ENCODE measurements around the gene PIH1D1.

The PIH1D1 gene

DNA sequence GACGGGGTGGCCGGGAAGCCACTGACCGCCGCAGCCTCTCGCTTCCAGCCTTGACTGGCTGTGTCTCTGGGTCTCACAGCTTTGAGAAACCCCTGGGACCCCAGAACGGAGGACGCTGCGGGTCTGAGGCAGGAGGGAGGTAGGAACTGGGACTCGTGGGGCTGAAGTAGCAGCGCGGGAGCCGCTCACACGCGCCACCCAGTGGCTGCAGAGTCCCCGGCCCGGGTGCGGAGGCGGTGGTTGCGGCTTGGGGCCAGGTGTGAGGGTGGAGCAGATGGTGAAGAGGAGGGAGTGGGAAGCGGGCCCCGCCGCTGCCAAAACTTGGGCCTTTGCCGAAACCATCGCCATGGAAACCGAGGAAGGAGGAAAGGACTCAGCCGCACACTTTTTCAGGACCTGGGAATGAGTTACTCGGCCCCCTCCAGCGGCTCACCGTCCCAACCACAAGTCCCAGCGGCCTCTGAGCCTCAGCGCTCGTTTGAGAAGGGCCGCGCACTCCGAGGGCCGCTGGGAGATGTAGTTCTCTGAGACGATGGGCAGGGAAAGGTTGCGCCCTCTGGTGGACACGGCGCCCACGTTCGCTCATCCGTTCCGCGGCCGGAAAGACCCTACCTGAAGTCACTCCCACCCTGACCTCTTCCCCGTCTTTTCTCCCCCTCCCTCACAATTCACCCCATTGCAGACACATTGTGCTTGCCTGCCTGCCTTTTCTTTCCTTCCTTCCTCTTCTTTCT lies 8.1 kb downstream of the PIH1D1 start:
- Histone ChIP-seq H3K27ac (replicated peaks; ENCODE audit: low read length) (peak overlapping the region; percentile 82), H3K9me3 (replicated peaks in 1 of 2; ENCODE audit: control insufficient read depth in 2 of 2, insufficient read depth in 1 of 2, low read depth in 1 of 2, low read length in 2 of 2) (no peaks in the 10 kb centered on the region), H3K4me2 (ENCODE audit: insufficient read depth, low read length, poor library complexity, severe bottlenecking) (peak overlapping the region; percentile 100), H3K4me3 (ENCODE audit: low read length in 2 of 2) (peak overlapping the region; percentile 47 to 84), H3K18ac (ENCODE audit: low read length) (peak overlapping the region; percentile 95), H2BK12ac (ENCODE audit: low read length) (peak overlapping the region; percentile 90), H3K27me3 (ENCODE audit: control insufficient read depth in 3 of 3, insufficient read depth in 3 of 3, low read depth in 1 of 3, low read length in 3 of 3) (peaks cover 8 to 38% (median 38%) of the 10 kb centered on the region in 3 experiments), H4K8ac (ENCODE audit: low read depth, low read length) (no peak overlapping the region), H2BK120ac (ENCODE audit: low read depth, low read length) (no peak overlapping the region), H3K36me3 (replicated peaks in 1 of 2; ENCODE audit: control insufficient read depth in 2 of 2, insufficient read depth in 2 of 2, low read length in 2 of 2) (peaks cover 18 to 22% of the 10 kb centered on the region in 2 donors), H3K9ac (ENCODE audit: low read depth, low read length, poor library complexity) (peak overlapping the region; percentile 92), H2AFZ (ENCODE audit: low read length) (peak overlapping the region; percentile 99), H4K91ac (ENCODE audit: low read depth, low read length, poor library complexity) (no peak overlapping the region), H3K4ac (ENCODE audit: low read length) (peak overlapping the region; percentile 98), H3K79me1 (ENCODE audit: low read depth, low read length) (peaks cover 8% of the 10 kb centered on the region), H3K4me1 (ENCODE audit: control insufficient read depth in 2 of 2, insufficient read depth in 1 of 2, low read depth in 1 of 2, low read length in 2 of 2) (peaks cover 0 to 12% of the 10 kb centered on the region in 2 donors), H2BK5ac (ENCODE audit: low read length) (peak overlapping the region; percentile 75), H2BK15ac (ENCODE audit: low read length) (peak overlapping the region; percentile 94), H3K14ac (ENCODE audit: low read length) (no peak overlapping the region), H3K23ac (ENCODE audit: low read depth, low read length, poor library complexity) (peak overlapping the region; percentile 80), H2AK5ac (ENCODE audit: low read depth, low read length) (no peak overlapping the region)
- peak; percentile 96 for DNase-seq (ENCODE audit: low spot score)
- no CpG with 5 or more reads among the region's 47 CpGs for WGBS, 2 donors (ENCODE audit: extremely low coverage in 2 of 2, insufficient read length in 2 of 2, insufficient replicate concordance in 1 of 2)

DNA sequence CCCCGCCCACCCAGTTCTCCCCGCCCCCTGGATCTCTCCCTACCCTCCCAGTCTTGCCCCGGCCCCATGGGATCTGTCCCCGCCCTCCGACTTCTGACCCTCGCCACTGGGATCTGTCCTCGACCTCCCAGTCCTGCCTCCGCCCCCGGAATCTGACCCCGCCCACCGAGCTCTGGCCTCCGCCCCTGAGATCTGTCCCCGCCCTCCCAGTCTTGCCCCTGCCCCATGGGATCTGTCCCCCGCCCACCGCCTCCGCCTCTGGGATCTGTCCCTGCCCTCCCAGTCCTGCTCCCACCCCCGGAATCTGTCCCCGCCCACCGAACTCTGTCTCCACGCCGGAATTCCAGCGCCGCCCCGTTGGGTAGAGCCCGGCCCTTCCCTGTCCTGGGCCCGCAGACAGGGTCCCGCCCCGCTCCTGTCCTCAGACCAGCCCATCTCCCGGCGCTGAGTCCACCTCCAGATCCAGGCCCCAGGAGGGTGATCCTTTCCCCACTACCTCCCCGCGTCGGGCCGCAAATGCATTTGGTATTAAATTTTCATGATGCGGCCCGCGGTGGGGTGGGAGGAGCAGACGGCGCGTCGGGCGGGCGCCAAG lies 8.7 kb downstream of the PIH1D1 start:
- peak overlapping the region; percentile 99 for H2AFZ ChIP-seq (ENCODE audit: low read length)
- H3K4ac ChIP-seq (ENCODE audit: low read length) = peak overlapping the region; percentile 98
- H2BK120ac ChIP-seq (ENCODE audit: low read depth, low read length) = no peak overlapping the region
- peak overlapping the region; percentile 90 for H2BK12ac ChIP-seq (ENCODE audit: low read length)
- peak overlapping the region; percentile 75 for H2BK5ac ChIP-seq (ENCODE audit: low read length)
- peak; percentile 92 for DNase-seq (ENCODE audit: low spot score)
- peaks cover 12 to 15% of the 10 kb centered on the region in 2 donors for H3K36me3 ChIP-seq (replicated peaks in 1 of 2; ENCODE audit: control insufficient read depth in 2 of 2, insufficient read depth in 2 of 2, low read length in 2 of 2)
- H2AK5ac ChIP-seq (ENCODE audit: low read depth, low read length) = no peak overlapping the region
- H3K4me2 ChIP-seq (ENCODE audit: insufficient read depth, low read length, poor library complexity, severe bottlenecking) = peak overlapping the region; percentile 100
- H3K27ac ChIP-seq (replicated peaks; ENCODE audit: low read length) = peak overlapping the region; percentile 82
- H4K91ac ChIP-seq (ENCODE audit: low read depth, low read length, poor library complexity) = no peak overlapping the region
- peak overlapping the region; percentile 92 for H3K9ac ChIP-seq (ENCODE audit: low read depth, low read length, poor library complexity)
- H3K14ac ChIP-seq (ENCODE audit: low read length) = peak overlapping the region; percentile 8
- peak overlapping the region; percentile 80 for H3K23ac ChIP-seq (ENCODE audit: low read depth, low read length, poor library complexity)
- peaks cover 8 to 45% (median 45%) of the 10 kb centered on the region in 3 experiments for H3K27me3 ChIP-seq (ENCODE audit: control insufficient read depth in 3 of 3, insufficient read depth in 3 of 3, low read depth in 1 of 3, low read length in 3 of 3)
- WGBS, 2 donors (ENCODE audit: extremely low coverage in 2 of 2, insufficient read length in 2 of 2, insufficient replicate concordance in 1 of 2) = no CpG with 5 or more reads among the region's 43 CpGs
- peak overlapping the region; percentile 47 to 84 for H3K4me3 ChIP-seq (ENCODE audit: low read length in 2 of 2)
- H2BK15ac ChIP-seq (ENCODE audit: low read length) = peak overlapping the region; percentile 94
- peak overlapping the region; percentile 95 for H3K18ac ChIP-seq (ENCODE audit: low read length)
- H3K79me1 ChIP-seq (ENCODE audit: low read depth, low read length) = peaks cover 4% of the 10 kb centered on the region
- peaks cover 0 to 10% of the 10 kb centered on the region in 2 donors for H3K4me1 ChIP-seq (ENCODE audit: control insufficient read depth in 2 of 2, insufficient read depth in 1 of 2, low read depth in 1 of 2, low read length in 2 of 2)
- no peak overlapping the region for H4K8ac ChIP-seq (ENCODE audit: low read depth, low read length)
- H3K9me3 ChIP-seq (replicated peaks in 1 of 2; ENCODE audit: control insufficient read depth in 2 of 2, insufficient read depth in 1 of 2, low read depth in 1 of 2, low read length in 2 of 2) = no peaks in the 10 kb centered on the region

DNA sequence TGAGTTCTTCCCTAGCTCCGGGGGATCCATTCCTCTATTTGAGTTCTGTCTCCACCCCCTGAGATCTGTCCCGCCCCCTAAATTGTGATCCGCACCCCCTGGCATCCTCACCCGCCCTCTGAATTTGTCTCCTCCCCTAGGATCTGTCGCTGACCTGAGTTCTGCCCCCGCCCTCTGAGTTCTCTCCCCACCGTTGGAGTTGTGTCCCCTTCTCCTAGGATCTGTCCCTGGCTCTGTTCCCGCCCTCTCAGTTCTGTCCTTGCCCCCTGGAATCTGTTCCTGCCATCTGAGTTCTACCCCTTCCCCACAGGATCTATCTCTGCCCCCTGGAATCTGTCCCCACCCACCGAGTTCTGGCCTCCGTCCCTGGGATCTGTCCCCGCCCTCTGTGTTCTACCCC lies 9.3 kb downstream of the PIH1D1 start:
- no CpG with 5 or more reads among the region's 11 CpGs for WGBS, 2 donors (ENCODE audit: extremely low coverage in 2 of 2, insufficient read length in 2 of 2, insufficient replicate concordance in 1 of 2)

DNA sequence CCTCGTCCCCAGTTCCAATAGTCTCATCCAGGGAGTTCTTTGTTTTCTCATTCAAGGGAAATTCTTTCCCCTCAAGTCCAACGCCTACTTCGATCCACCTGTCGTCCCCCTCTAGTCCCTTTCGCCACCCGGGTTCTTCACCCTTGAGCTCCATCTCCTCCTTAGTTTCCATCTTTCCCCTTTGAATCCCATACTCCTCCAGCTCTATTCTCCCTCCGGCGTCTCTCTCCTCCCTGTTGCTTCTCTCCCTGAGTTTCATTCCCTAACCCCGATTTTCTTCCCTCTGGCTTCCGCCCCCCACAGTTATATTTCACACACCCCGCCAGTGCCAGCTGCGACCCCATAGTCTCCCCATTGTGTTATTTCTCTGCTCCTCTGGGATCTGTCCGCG lies 9.7 kb downstream of the PIH1D1 start:
- Histone ChIP-seq H3K4me2 (ENCODE audit: insufficient read depth, low read length, poor library complexity, severe bottlenecking) (peak overlapping the region; percentile 53), H3K9ac (ENCODE audit: low read depth, low read length, poor library complexity) (no peak overlapping the region), H2BK120ac (ENCODE audit: low read depth, low read length) (no peak overlapping the region), H4K91ac (ENCODE audit: low read depth, low read length, poor library complexity) (no peak overlapping the region), H2BK5ac (ENCODE audit: low read length) (no peak overlapping the region), H2AFZ (ENCODE audit: low read length) (peak overlapping the region; percentile 99), H2BK12ac (ENCODE audit: low read length) (no peak overlapping the region), H3K23ac (ENCODE audit: low read depth, low read length, poor library complexity) (no peak overlapping the region), H2BK15ac (ENCODE audit: low read length) (no peak overlapping the region), H2AK5ac (ENCODE audit: low read depth, low read length) (no peak overlapping the region), H4K8ac (ENCODE audit: low read depth, low read length) (no peak overlapping the region), H3K14ac (ENCODE audit: low read length) (no peak overlapping the region), H3K27me3 (ENCODE audit: control insufficient read depth in 3 of 3, insufficient read depth in 3 of 3, low read depth in 1 of 3, low read length in 3 of 3) (peaks cover 11 to 54% (median 54%) of the 10 kb centered on the region in 3 experiments), H3K4me3 (ENCODE audit: low read length in 2 of 2) (no peak overlapping the region), H3K18ac (ENCODE audit: low read length) (no peak overlapping the region), H3K4ac (ENCODE audit: low read length) (no peak overlapping the region), H3K79me1 (ENCODE audit: low read depth, low read length) (peaks cover 1% of the 10 kb centered on the region), H3K36me3 (replicated peaks in 1 of 2; ENCODE audit: control insufficient read depth in 2 of 2, insufficient read depth in 2 of 2, low read length in 2 of 2) (peaks cover 5 to 6% of the 10 kb centered on the region in 2 donors), H3K4me1 (ENCODE audit: control insufficient read depth in 2 of 2, insufficient read depth in 1 of 2, low read depth in 1 of 2, low read length in 2 of 2) (peaks cover 0 to 10% of the 10 kb centered on the region in 2 donors), H3K9me3 (replicated peaks in 1 of 2; ENCODE audit: control insufficient read depth in 2 of 2, insufficient read depth in 1 of 2, low read depth in 1 of 2, low read length in 2 of 2) (no peaks in the 10 kb centered on the region), H3K27ac (replicated peaks; ENCODE audit: low read length) (no peak overlapping the region)
- no peak for DNase-seq (ENCODE audit: low spot score)
- no CpG with 5 or more reads among the region's 14 CpGs for whole genome bisulfite sequencing, 2 donors (ENCODE audit: extremely low coverage in 2 of 2, insufficient read length in 2 of 2, insufficient replicate concordance in 1 of 2)

More for the DNA sequence above, 9.3 kb downstream of the PIH1D1 start:
- Histone ChIP-seq H2AK5ac (ENCODE audit: low read depth, low read length) (peak overlapping the region; percentile 3), H3K14ac (ENCODE audit: low read length) (no peak overlapping the region), H3K4me3 (ENCODE audit: low read length in 2 of 2) (peak overlapping the region in 1 of 2 donors; percentile 25), H2BK15ac (ENCODE audit: low read length) (no peak overlapping the region), H3K4me2 (ENCODE audit: insufficient read depth, low read length, poor library complexity, severe bottlenecking) (peak overlapping the region; percentile 53), H3K23ac (ENCODE audit: low read depth, low read length, poor library complexity) (no peak overlapping the region), H4K8ac (ENCODE audit: low read depth, low read length) (no peak overlapping the region), H3K27ac (replicated peaks; ENCODE audit: low read length) (no peak overlapping the region), H3K36me3 (replicated peaks in 1 of 2; ENCODE audit: control insufficient read depth in 2 of 2, insufficient read depth in 2 of 2, low read length in 2 of 2) (peaks cover 9 to 10% of the 10 kb centered on the region in 2 donors), H3K18ac (ENCODE audit: low read length) (peak overlapping the region; percentile 50), H2BK120ac (ENCODE audit: low read depth, low read length) (no peak overlapping the region), H3K9me3 (replicated peaks in 1 of 2; ENCODE audit: control insufficient read depth in 2 of 2, insufficient read depth in 1 of 2, low read depth in 1 of 2, low read length in 2 of 2) (no peaks in the 10 kb centered on the region), H3K4me1 (ENCODE audit: control insufficient read depth in 2 of 2, insufficient read depth in 1 of 2, low read depth in 1 of 2, low read length in 2 of 2) (peaks cover 0 to 10% of the 10 kb centered on the region in 2 donors), H2AFZ (ENCODE audit: low read length) (peak overlapping the region; percentile 99), H3K4ac (ENCODE audit: low read length) (no peak overlapping the region), H2BK5ac (ENCODE audit: low read length) (no peak overlapping the region), H2BK12ac (ENCODE audit: low read length) (no peak overlapping the region), H4K91ac (ENCODE audit: low read depth, low read length, poor library complexity) (no peak overlapping the region), H3K27me3 (ENCODE audit: control insufficient read depth in 3 of 3, insufficient read depth in 3 of 3, low read depth in 1 of 3, low read length in 3 of 3) (peaks cover 9 to 50% (median 50%) of the 10 kb centered on the region in 3 experiments), H3K79me1 (ENCODE audit: low read depth, low read length) (peaks cover 1% of the 10 kb centered on the region), H3K9ac (ENCODE audit: low read depth, low read length, poor library complexity) (no peak overlapping the region)
- no peak for DNase-seq (ENCODE audit: low spot score)
